HepG2 (cell line): ENCODE data around the gene STARD10. TPM values are rescaled to one million over a fixed set of nuclear protein-coding genes. Genes with fewer than 3 reads are reported as not detected.

Source experiments
- ATAC-seq: fragments of 200-7000 bp; cut with Tn5 transposase; 3 replicates; pipeline ENCODE4 v1.9.1; 2020; ENCODE audit warnings: mild to moderate bottlenecking, moderate library complexity
- BruUV-seq: library from RNA; stranded (reverse); fragments of 400-500 nt; replicated peaks from 2 replicates; lab custom pipeline; 2021; lab: Mats Ljungman, UMichigan
- CTCF ChIA-PET: fragments of 300-600 bp; formaldehyde crosslinking; extraction: SDS; loops from one replicate; lab custom pipeline; 2021; ENCODE audit warnings: low total read pairs, inconsistent platforms, low intra/inter-chr PET ratio; lab: Yijun Ruan, JAX
- POLR2A ChIA-PET: fragments of 350-600 bp; sonication (Branson Sonifier 250); formaldehyde crosslinking; loops from one replicate; lab custom pipeline; 2020; ENCODE audit warnings: antibody characterized with exemption, inconsistent platforms; lab: Yijun Ruan, JAX
- DNase-seq: peaks from one replicate; pipeline ENCODE4 v3.0.0-alpha.2; 2015; ENCODE audit warnings: low spot score
- FAIRE-seq: peaks from 3 replicates; lab custom pipeline; 2011; peaks lifted over from hg19 to GRCh38; lab: Jason Lieb, UNC
- H2AFZ ChIP-seq: one replicate; pipeline ENCODE4 v1.6.1; 2011; ENCODE audit warnings: low read length, inconsistent platforms
- H3K27ac ChIP-seq: fragments of 300-600 bp; 3 replicates; pipeline ENCODE4 v1.8.0; 2011; ENCODE audit warnings: mixed run types, mild to moderate bottlenecking, mixed read lengths, low read length, inconsistent platforms; ENCODE audit not compliant: insufficient read depth; ENCODE audit errors: extremely low read length
- H3K27me3 ChIP-seq, 2 experiments: fragments of 200-600 bp in 1 of 2; 2 replicates in 1 of 2; 3 replicates in 1 of 2; pipeline versions ENCODE4 v1.6.0 to v1.8.0; 2011; ENCODE audit warnings: low read length in 2 of 2, mild to moderate bottlenecking in 2 of 2, moderate library complexity in 2 of 2, inconsistent platforms in 1 of 2; ENCODE audit not compliant: insufficient read depth in 2 of 2, control insufficient read depth in 1 of 2
- H3K36me3 ChIP-seq, 2 experiments: fragments of 200-600 bp in 1 of 2; replicated peaks in 1 of 2; 2 replicates in 1 of 2; 3 replicates in 1 of 2; pipeline versions ENCODE4 v1.5.1 to v1.8.0; 2011; ENCODE audit warnings: low read length in 2 of 2, inconsistent platforms in 1 of 2; ENCODE audit not compliant: insufficient read depth in 2 of 2, control insufficient read depth in 1 of 2
- H3K4me1 ChIP-seq: 2 replicates; pipeline ENCODE4 v1.5.1; 2012; ENCODE audit warnings: low read length, inconsistent platforms; ENCODE audit not compliant: insufficient read depth
- H3K4me2 ChIP-seq: 2 replicates; pipeline ENCODE4 v1.6.0; 2011; ENCODE audit warnings: low read depth, low read length, inconsistent platforms
- H3K4me3 ChIP-seq, 3 experiments: fragments of 200-600 bp in 1 of 3; sonication (generic), shearing (Covaris generic) in 1 of 3; replicated peaks in 1 of 3; 2 replicates each; pipeline ENCODE4 v1.5.1; 2011 to 2016; ENCODE audit warnings: low read length in 3 of 3, inconsistent platforms in 2 of 3, low read depth in 2 of 3, mild to moderate bottlenecking in 2 of 3, control low read depth in 1 of 3, mixed read lengths in 1 of 3; ENCODE audit not compliant: insufficient read depth in 1 of 3
- H3K79me2 ChIP-seq: one replicate; pipeline ENCODE4 v1.6.1; 2011; ENCODE audit warnings: low read length, inconsistent platforms; ENCODE audit not compliant: insufficient read depth
- H3K9ac ChIP-seq: 2 replicates; pipeline ENCODE4 v1.6.0; 2011; ENCODE audit warnings: mild to moderate bottlenecking, low read depth, low read length, inconsistent platforms; ENCODE audit not compliant: insufficient read depth
- H3K9me3 ChIP-seq: 2 replicates; pipeline ENCODE4 v1.5.1; 2012; ENCODE audit warnings: mild to moderate bottlenecking, low read length
- H4K20me1 ChIP-seq: 2 replicates; pipeline ENCODE4 v1.6.0; 2011; ENCODE audit warnings: inconsistent platforms, mild to moderate bottlenecking, low read length, moderate library complexity; ENCODE audit not compliant: insufficient read depth
- AFF4 ChIP-seq: sonication (generic); formaldehyde crosslinking; IDR thresholded peaks from 2 replicates; pipeline ENCODE4 v1.4.0; 2020; ENCODE audit warnings: missing genetic modification reagents
- ATF2 ChIP-seq: sonication (generic); formaldehyde crosslinking; IDR thresholded peaks from 2 replicates; pipeline ENCODE4 v1.4.0; 2020; ENCODE audit warnings: missing genetic modification reagents
- CREM ChIP-seq, 2 experiments: sonication (generic) in 1 of 2; formaldehyde crosslinking in 1 of 2; IDR thresholded peaks; 2 replicates each; pipeline versions ENCODE4 v1.4.0 to v1.6.1; 2016 to 2020; ENCODE audit warnings: antibody characterized with exemption in 1 of 2, mild to moderate bottlenecking in 1 of 2, missing genetic modification reagents in 1 of 2
- FIP1L1 ChIP-seq: fragments of 200-400 bp; formaldehyde crosslinking; IDR thresholded peaks from 2 replicates; pipeline ENCODE4 v1.6.1; 2018; ENCODE audit warnings: low read depth, mild to moderate bottlenecking, low read length, moderate library complexity, borderline replicate concordance; ENCODE audit not compliant: insufficient read depth
- NFE2 ChIP-seq: sonication (generic); formaldehyde crosslinking; IDR thresholded peaks from 2 replicates; pipeline ENCODE4 v1.4.0; 2020; ENCODE audit warnings: missing genetic modification reagents
- SALL2 ChIP-seq: sonication (generic); formaldehyde crosslinking; IDR thresholded peaks from 2 replicates; pipeline ENCODE4 v1.8.1; 2023; ENCODE audit warnings: mild to moderate bottlenecking, missing genetic modification reagents, inconsistent platforms
- TBX2 ChIP-seq: sonication (generic); formaldehyde crosslinking; IDR thresholded peaks from 2 replicates; pipeline ENCODE4 v1.5.0; 2020; ENCODE audit warnings: missing genetic modification reagents, mild to moderate bottlenecking, borderline replicate concordance
- ZNF24 ChIP-seq: fragments of 450-650 bp; IDR thresholded peaks from 2 replicates; pipeline ENCODE4 v1.6.1; 2017; ENCODE audit warnings: antibody characterized with exemption, mild to moderate bottlenecking
- ZNF280D ChIP-seq: sonication (generic); formaldehyde crosslinking; IDR thresholded peaks from 2 replicates; pipeline ENCODE4 v1.5.1; 2020; ENCODE audit warnings: mild to moderate bottlenecking, missing genetic modification reagents
- ZNF362 ChIP-seq: sonication (generic); formaldehyde crosslinking; IDR thresholded peaks from 2 replicates; pipeline ENCODE4 v1.4.0; 2020; ENCODE audit warnings: missing genetic modification reagents, mild to moderate bottlenecking, borderline replicate concordance
- ZNF597 ChIP-seq: sonication (generic); formaldehyde crosslinking; IDR thresholded peaks from 2 replicates; pipeline ENCODE4 v1.5.0; 2020; ENCODE audit warnings: missing genetic modification reagents
- WGBS: methylation state at CpG from one replicate; pipeline ENCODE4 v1.1.6; 2017; ENCODE audit warnings: low lambda C conversion rate; 5-methylcytosine and 5-hydroxymethylcytosine counted together
- in situ Hi-C: cut with HindIII; loops from 2 replicates; pipeline ENCODE4 v1.10.0; 2017; ENCODE audit warnings: low pct_unique_long_range_greater_than_20kb; ENCODE audit not compliant: extremely low pct_ligation_motif_present
- intact Hi-C: fragments of 100-400 bp; cut with micrococcal nuclease; formaldehyde crosslinking; loops from one replicate; pipeline ENCODE4 v1.10.0; 2022; ENCODE audit not compliant: unreplicated experiment
- polyA plus RNA-seq, 8 experiments: library from polyadenylated mRNA; depleted of rRNA in 3 of 8; stranded (reverse) in 7 of 8; unstranded in 1 of 8; fragments of >200 nt; fragmentation: Illumina TruSeq in 4 of 8; extraction: Trizol in 4 of 8; gene quantifications; 2 replicates each; pipeline versions ENCODE4 v1.2.1 to v1.2.3, GENCODE V29; 2011 to 2016; ENCODE audit warnings: low read depth in 4 of 8, missing spikeins in 1 of 8, mixed read lengths in 1 of 8; ENCODE audit not compliant: insufficient read depth in 1 of 8
- total RNA-seq, 5 experiments: library from RNA; depleted of rRNA; stranded (reverse); fragments of >200 nt; fragmentation: Illumina TruSeq; extraction: Trizol; gene quantifications; 2 replicates each; pipeline ENCODE4 v1.2.3, GENCODE V29; 2016; ENCODE audit warnings: low read depth in 1 of 5

Gene STARD10
- total and polyA plus RNA-seq, 2 of the 13 experiments (the other 11 are each of a cell fraction or from before 2014, with no cell fraction given): 260 to 341 TPM

- in situ Hi-C loops: no loop called here
- peaks cover 14% of the 10 kb centered on the region; the same call in 1 of the 2 replicates for H4K20me1 ChIP-seq
- POLR2A ChIA-PET: no interaction called here
- TF ChIP-seq ZNF362 (CRISPR knock-in tag): no peak
- TF ChIP-seq NFE2 (CRISPR knock-in tag): no peak
- no peak for TF ChIP-seq AFF4
- TF ChIP-seq SALL2 (CRISPR knock-in tag): no peak
- no peak for TF ChIP-seq ATF2 (CRISPR knock-in tag)
- TF ChIP-seq TBX2 (CRISPR knock-in tag): no peak
- no peak for TF ChIP-seq FIP1L1
- no peak for TF ChIP-seq CREM (IDR thresholded peaks at IDR 0.05)
- no peak for TF ChIP-seq CREM (CRISPR knock-in tag; IDR thresholded peaks at IDR 0.05)
- TF ChIP-seq ZNF24: no peak
- TF ChIP-seq ZNF280D (CRISPR knock-in tag): no peak
- no peak for TF ChIP-seq ZNF597 (CRISPR knock-in tag)
These were observed 73.8 kb downstream of the STARD10 start for GRCh38 chr11:72720047-72720446.

More at GRCh38 chr11:72720047-72720446, 73.8 kb downstream of the STARD10 start:
- Histone ChIP-seq H3K9ac (no peak overlapping the region), H3K79me2 (peaks cover 45% of the 10 kb centered on the region), H3K4me2 (no peak overlapping the region), H2AFZ (no peak overlapping the region), H3K4me3 (no peak overlapping the region), H3K4me1 (no peaks in the 10 kb centered on the region), H3K9me3 (no peaks in the 10 kb centered on the region), H3K36me3 (peaks cover 50 to 89% of the 10 kb centered on the region in 2 experiments; a peak in 4 of 5 replicates), H3K27ac (no peak overlapping the region), H3K27me3 (no peaks in the 10 kb centered on the region)
- intact Hi-C loops: no loop called here
- CTCF ChIA-PET: no interaction called here
- BruUV-seq: no TSS peak
- ATAC-seq (no peak), DNase-seq (no peak), FAIRE-seq (no peak)
- 97% methylated on average over 3 of the region's 3 CpGs for WGBS
